SK-N-SH treated with all-trans-retinoic acid at 6 μM for 48 hours (cell line): ENCODE measurements around the gene CPVL.

Experiments used
- ISL1 ChIP-seq: fragments of 250-450 bp; sonication (Bioruptor Pico); IDR thresholded peaks from 2 replicates; pipeline ENCODE4 v2.1.2; 2022; ENCODE audit warnings: mild to moderate bottlenecking, moderate library complexity
- PPARA ChIP-seq: fragments of 250-450 bp; sonication (Bioruptor Pico); IDR thresholded peaks from 2 replicates; pipeline ENCODE4 v1.5.0; 2020; ENCODE audit warnings: mild to moderate bottlenecking, borderline replicate concordance
- TF ChIP-seq, protein P1 (sequence below): fragments of 250-450 bp; sonication (Bioruptor Pico); IDR thresholded peaks from 2 replicates; pipeline ENCODE4 v1.5.0; 2020; ENCODE audit warnings: mild to moderate bottlenecking, moderate library complexity

GRCh38 chr7:29161231-29161630 lies 14.9 kb upstream of the CPVL start:
- TF ChIP-seq, protein P1, sequence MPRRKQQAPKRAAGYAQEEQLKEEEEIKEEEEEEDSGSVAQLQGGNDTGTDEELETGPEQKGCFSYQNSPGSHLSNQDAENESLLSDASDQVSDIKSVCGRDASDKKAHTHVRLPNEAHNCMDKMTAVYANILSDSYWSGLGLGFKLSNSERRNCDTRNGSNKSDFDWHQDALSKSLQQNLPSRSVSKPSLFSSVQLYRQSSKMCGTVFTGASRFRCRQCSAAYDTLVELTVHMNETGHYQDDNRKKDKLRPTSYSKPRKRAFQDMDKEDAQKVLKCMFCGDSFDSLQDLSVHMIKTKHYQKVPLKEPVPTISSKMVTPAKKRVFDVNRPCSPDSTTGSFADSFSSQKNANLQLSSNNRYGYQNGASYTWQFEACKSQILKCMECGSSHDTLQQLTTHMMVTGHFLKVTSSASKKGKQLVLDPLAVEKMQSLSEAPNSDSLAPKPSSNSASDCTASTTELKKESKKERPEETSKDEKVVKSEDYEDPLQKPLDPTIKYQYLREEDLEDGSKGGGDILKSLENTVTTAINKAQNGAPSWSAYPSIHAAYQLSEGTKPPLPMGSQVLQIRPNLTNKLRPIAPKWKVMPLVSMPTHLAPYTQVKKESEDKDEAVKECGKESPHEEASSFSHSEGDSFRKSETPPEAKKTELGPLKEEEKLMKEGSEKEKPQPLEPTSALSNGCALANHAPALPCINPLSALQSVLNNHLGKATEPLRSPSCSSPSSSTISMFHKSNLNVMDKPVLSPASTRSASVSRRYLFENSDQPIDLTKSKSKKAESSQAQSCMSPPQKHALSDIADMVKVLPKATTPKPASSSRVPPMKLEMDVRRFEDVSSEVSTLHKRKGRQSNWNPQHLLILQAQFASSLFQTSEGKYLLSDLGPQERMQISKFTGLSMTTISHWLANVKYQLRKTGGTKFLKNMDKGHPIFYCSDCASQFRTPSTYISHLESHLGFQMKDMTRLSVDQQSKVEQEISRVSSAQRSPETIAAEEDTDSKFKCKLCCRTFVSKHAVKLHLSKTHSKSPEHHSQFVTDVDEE (CRISPR knock-in tag) = no peak
- no peak for TF ChIP-seq ISL1 (CRISPR knock-in tag)
- no peak for TF ChIP-seq PPARA (CRISPR knock-in tag)
